ENCODE results near the gene LSM14A.
"Not testable (repeated sequence)": the region's sequence is repeated elsewhere in the genome, so short reads cannot be mapped to it uniquely, and the experiment has no call there.

Gene LSM14A

DNA sequence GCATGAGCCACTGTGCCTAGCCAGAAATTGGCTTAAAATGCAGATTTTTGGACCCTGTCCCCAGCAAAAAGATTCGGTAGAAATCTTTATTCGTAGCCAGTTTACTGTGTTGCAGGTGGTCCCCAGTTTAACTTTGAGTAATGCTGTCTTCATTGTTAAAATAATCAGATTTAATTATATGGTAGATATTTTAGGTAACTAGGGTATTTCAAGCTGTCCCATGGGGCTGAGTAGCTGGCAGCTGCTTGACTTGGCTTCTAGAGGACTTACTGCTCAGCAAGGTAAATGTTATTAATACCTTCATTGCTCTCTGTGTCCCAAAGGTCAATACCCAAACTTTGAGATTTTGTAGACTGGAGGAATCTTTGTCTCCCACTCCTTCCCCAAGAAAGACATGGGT lies 21.1 kb downstream of the LSM14A start:
- FAIRE-seq = no peak

DNA sequence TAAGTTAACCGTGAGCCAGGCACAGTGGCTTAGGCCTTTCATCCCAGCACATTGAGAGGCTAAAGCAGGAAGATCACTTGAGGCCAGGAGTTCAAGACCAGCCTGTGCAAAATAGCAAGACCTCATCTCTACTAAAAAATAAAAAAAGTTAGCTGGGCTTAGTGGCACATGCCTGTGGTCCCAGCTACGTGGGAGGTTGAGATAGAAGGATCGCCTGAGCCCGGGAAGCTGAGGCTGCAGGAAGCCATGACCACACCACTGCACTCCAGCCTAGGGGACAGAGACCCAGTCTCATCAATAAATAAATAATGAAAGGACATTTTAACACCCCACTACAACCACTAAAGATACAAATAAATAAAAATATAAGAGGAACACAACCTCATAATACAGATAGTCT lies 21.6 kb downstream of the LSM14A start:
- FAIRE-seq = no peak

DNA sequence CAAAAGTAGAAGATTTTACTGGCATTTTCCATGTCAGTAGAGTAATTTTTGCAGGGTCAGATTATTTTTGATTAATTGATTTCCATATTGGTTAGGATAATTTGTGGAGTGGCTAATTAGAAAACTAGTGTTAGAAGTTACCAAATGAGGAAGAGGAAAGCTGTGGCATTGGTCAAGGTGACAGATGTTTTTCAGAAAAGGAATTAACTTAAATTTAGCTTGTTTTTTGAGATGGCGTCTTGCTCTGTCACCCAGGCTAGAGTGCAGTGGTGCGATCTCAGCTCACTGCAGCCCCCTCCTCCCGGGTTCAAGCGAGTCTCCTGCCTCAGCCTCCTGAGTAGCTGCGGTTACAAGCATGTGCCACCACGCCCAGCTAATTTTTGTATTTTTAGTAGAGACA lies 28.8 kb downstream of the LSM14A start:
- FAIRE-seq = no peak

DNA sequence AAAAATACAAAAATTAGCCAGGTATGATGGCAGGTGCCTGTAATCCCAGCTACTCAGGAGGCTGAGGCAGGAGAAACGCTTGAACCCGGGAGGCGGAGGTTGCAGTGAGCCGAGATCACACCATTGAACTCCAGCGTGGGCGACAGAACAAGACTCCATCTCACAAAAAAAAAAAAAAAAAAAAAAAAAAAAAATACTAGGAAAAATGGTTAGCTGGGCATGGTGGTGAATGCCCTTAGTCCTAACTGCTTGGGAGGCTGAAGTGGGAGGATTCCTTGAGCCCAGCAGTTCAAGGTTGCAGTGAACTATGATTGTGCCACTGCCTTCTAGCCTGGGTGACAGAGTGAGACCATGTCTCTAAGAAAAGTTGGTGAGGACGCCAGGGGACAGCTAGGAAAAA lies 33.0 kb downstream of the LSM14A start:
- FAIRE-seq = not testable (repeated sequence)

DNA sequence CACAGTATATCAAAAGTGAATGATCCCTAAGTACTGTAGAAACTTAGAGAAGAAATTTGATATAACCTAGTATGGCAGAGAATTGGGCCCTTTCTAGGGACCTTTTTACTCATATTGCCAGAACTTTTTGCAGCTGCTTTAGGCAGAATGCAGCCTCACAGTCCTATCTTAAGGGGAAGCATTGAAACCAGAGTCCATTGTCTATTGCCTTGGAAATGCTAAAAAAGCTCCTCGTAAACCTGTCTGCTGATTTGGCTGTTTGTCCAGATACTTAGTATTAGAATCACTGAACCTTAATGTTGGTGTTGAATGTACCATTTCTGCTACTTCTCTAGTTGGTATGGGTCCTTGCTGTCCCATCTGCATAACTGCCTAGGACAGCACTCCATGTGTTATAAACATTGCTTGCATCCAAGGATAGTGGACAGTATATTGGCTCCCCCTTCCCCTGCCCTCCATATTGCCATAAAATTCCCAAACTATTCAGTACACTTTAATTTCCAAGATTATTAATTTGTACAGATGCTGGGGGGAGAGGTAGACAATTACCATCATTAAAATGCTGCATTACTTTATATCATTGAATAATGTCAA lies 36.1 kb downstream of the LSM14A start:
- no peak for FAIRE-seq

DNA sequence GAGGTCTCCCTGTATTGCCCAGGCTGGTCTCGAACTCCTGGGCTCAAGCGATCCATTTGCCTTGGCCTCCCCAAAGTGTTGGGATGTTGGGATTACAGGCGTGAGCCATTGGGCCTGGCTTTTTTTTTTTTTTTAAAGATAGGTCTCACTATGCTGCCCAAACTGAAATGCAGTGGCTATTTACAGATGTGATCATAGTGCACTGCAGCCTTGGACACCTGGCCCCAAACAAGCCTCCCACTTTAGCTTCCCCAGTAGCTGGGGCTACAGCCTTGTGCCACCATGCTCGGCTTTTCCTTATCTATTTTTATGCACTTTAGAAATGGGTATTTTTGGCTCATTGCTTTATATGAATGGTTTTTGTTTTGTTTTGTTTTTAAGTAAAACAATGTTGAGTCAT lies 37.4 kb downstream of the LSM14A start:
- no peak for FAIRE-seq

DNA sequence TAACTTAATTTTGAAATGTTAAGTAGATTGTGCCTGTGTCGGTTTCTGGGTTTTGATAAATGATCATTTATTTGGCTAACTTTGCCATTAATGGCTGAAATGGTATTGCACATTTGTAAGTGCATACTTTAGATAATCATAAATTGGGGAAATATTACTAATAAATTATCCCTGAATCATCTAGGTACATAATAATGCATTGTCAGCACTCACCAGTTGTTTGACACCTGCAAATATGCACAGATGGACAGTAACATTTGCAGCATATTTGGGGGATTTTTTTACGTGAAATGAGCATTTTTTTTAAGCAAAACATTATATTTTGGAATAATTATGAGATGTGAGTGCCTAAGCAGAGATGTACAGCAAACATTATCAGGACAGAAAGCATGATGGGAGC lies 41.0 kb downstream of the LSM14A start:
- FAIRE-seq = no peak

DNA sequence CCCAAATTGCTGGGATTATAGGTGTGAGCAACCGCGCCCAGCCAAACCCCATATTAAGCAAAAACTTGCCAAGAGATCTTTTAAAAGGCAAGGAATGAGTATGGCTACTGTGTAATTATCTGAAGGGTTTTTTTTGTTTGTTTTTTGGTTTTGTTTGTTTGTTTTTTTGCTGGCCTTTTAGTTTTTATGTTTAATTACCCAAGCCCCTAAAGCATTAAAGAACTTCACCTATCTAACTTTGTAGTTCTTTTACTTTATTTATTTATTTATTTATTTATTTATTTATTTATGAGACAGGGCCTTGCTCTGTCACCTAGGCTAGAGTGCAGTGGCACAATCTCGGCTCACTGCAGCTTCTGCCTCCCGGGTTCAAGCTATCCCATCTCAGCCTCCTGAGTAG lies 41.7 kb downstream of the LSM14A start:
- no peak for FAIRE-seq

DNA sequence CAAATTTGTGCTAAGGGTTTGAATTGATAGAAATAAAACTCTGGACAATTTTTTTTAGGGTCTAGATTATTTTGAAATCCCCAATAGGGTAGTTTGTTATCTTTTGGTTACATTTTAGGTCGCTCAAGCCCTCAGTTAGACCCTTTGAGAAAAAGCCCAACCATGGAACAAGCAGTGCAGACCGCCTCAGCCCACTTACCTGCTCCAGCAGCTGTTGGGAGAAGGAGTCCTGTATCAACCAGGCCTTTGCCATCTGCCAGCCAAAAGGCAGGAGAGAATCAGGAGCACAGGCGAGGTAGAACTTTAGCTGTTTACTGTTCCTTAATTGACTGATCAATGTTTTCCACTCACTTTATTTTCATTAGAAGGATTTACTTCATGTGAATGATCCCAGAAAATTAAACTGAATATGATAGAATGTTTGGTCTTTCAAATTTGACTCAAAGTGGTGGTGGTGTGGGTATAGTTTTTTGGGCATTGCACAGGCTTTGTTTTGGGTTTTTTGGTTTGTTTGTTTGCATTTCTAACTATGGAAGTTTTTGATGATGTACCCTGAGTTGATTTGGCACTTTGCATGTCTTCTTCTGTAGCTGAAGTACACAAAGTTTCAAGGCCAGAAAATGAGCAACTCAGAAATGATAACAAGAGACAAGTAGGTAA lies 42.8 kb downstream of the LSM14A start:
- no peak for FAIRE-seq

DNA sequence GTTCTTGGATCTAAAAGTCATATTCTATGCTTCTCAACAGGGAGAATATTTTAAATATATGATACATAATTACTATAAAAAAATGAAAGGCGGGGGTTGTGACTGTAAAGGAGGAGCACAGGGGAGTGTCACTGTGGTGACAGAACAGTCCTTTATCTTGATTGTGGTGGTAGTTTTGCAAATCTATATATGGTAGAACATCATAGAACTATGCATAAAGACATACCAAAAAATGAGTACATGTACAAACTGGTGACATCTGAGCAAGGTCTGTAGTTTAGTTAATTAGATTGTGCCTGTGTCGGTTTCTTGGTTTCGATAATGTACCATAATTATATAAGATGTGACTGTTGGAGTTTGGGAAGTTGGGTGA lies 43.3 kb downstream of the LSM14A start:
- no peak for FAIRE-seq

DNA sequence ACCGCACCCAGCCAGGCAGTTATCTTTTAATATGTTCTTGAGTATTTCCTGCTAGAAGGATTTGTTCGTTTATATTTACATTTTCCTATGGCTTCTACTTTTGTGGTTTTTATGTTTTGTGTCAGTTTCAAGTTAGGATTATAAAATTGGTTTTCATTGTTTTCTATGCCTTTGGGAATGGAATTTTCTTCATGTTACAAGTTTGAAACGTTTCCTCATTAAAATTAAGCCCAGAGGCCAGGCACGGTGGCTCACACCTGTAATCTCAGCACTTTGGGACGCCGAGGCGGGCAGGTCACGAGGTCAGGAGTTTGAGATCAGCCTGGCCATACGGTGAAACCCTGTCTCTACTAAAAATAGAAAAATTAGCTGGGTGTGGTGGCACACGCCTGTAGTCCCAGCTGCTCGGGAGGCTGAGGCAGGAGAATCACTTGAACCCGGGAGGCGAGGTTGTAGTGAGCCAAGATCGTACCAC lies 44.5 kb downstream of the LSM14A start:
- not testable (repeated sequence) for FAIRE-seq

DNA sequence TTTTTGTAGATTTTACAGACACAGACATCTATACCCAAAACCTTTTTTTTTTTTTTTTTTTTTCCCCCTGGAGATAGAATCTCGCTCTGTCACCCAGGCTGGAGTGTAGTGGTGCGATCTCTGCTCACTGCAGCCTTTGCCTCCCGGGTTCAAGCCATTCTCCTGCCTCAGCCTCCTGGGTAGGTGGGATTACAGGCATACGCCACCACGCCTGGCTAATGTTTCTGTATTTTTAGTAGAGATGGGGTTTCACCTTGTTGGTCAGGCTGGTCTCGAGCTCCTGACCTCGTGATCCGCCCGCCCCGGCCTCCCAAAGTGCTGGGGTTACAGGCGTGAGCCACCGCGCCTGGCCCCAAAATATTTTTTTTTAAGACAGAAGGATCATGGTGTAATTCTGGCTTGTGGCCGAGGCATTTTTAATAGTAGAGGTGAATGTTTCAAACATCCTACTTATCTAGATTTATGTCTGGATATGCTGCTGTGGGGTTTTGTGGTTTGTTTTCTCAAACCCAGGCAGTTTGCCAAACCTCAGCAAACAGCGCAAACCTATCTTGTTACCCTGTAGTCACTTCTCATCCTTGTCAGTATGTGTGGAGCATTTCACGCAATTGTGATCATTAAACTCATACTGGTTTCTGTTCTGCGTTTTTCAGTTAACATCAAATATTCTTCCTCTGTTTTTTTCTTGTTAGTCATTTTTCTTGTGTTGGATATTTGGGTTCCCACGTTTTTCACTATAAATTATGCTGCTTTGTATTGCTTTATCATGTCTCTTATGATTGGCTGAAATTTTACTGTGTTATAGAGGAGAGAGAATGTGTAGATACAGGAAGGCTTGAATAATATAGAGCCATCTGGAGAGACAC lies 45.9 kb downstream of the LSM14A start:
- peak; percentile 91 for FAIRE-seq

DNA sequence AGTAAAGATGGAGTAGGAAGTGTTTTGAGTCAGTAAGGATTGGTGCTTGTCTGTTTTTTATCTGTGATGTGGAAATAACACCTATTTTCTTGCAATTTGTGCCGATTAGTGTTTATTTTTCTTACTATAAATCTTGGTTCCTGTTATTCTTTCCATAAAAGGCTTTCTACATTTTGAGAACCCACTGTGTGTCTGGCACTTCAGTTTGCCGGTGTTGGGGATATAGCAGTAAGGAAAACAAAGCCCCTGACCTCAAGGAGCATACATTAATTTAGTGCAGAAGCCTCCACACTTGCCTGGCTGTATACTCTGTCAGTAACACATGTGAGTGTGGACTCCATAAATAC lies 46.5 kb downstream of the LSM14A start:
- FAIRE-seq = peak; percentile 76

DNA sequence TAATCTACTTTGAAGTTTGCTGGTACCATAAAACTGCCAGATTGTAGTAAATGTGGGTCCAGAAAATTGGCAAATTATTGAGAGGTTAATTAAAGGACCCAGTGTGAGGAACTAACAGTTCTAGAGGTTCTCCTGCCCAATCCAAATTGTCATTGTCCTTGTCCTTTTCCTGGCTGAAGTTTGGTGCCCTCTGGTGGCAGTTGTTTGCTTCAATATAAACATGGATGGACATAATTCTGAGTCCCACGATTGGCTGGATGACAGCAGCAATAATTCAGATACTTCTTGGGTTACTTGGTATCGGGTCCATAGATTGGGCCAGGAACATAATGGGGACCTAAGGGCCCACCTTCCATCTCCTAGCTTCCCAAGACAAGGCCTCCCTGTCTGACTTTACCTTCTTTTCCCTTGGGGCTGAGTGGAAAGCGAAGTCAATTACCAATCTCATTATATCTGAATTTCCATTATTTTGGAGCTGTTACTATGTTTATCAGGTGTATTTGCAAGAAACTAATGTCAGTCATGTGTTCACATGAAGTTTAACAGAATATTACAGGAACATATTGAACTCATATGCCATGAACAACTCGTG lies 48.3 kb downstream of the LSM14A start:
- no peak for FAIRE-seq

DNA sequence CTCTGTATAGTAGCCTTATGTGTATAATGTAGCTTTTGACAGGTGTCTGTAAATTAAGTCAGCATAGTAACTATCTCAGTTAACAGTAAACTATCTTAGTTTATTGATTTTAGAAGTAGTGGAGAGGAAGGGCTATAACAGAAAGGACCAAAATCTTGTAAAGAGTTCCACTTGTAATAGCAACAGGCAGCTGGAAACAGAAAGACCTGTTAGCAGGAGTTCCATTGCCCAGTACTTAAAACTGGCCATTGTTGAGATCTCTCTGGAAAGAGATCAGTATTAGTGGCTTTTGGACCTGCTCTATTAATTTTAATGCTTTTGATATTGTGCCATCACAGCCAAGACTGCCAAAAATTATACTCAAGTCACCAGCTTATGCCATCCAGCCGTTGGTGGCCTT lies 50.1 kb downstream of the LSM14A start:
- no peak for FAIRE-seq

DNA sequence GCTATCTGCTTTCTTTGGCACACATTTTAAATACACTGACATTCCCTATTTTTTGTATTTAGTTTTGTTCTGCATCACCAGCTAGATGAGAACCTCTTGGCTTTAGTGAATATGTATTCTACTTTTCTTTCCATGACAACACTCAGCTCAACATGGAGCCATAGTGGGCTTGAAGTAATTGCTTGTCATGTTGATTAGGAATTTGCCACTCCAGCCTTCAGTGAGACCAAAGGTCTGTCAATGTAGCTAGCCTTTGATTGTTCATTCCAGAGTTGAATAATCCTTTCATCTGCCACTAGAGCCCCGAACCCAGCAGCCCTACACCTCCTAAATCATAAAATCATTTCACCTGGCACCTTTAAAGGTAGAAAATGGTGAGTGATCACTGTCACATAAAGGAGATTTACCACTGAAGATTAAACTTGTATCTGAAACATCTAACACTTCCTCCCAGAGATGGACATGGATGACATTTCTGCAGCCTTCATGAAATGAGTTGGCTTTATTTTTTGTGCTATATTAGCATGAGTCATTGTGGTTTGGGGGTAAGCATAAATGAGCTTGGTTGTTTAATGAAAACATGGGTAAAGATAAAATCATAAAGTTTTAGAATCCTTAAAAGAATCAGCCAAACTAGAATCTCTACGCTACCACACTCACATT lies 52.8 kb downstream of the LSM14A start:
- no peak for FAIRE-seq

DNA sequence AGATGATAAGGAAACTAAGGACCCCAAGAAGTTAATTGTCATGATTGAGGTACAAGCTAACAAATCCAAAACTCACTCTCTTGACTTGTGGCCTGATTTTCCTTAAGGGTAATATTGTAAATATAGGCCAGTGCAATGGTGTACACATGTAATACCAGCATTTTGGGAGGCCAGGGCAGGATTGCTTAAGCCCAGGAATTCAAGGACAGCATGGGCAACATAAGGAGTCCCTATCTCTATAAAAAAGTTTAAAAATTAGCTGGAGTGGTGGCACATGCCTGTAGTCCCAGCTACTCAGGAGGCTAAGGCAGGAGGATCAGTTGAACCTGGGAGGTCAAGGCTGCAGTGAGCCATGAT lies 53.3 kb downstream of the LSM14A start:
- no peak for FAIRE-seq

DNA sequence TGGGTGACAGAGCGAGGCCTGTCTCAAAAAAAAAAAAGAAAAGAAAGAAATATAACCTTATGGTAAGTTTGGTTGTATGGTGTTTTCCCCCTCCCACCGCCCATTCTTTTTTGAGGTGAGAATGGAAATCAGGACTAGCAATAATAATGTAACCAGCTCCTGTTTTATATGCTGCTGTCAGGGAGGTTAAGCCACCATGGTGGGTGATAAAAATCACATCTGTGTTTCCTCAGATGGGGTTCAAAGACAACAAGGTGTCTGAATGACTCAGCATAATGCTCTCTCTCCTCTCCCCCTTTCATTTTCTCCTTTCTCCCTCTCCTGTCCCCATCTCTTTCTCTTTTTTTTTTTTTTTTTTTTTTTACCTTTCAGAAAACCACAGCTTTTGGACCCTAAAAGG lies 53.7 kb downstream of the LSM14A start:
- no peak for FAIRE-seq

DNA sequence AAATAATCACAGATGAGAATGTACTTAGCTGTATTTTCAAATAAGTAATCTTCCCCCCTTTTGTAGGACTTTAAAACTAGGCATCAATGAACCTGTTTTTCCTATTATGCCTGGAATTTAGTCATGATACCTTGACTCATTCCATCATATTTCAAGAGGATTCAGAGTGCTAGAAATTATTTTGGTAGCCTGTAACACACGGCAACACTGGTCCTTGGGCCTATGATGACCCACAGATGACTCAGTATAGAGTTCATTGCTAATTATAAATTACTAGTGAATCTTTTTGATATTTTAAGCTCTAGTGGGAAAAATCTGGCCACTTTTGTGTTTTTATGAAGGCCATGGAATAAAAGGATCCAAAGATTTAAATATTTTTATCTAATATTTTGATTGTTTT lies 56.0 kb downstream of the LSM14A start:
- no peak for FAIRE-seq

DNA sequence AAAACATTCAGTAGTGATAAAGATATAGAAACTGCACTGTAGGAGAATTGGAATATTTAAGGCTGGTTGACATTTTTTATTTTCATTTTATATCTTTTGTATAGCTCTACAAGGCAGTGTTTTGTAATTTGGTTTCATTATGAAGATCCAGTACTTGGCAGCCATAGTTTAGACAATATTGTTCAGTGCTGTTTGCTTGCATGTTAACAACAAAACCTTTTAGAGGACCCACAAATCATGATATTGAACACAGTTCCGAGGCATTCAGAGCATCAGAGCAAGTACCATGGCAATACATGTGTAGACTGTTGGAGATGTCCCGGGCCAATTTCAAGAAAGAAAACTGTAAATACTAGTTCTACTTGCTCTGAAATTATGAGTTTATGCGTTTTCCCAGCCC lies 56.5 kb downstream of the LSM14A start:
- FAIRE-seq = no peak

DNA sequence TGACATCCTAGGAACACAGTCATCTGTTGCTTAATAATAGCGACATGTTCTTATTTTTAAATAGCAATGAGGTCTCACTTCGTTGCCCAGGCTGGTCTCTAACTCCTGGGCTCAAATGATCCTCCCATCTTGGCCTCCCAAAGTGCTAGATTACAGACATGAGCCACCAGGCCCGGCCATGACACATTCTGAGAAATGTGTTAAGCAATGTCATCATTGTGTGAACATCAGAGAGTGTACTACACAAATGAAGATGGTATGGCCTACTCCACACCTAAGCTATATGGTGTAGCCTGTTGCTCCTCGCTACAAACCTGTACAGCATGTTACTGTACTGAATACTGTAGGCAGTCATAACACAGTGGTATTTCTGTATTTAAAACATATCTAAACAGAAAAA lies 57.4 kb downstream of the LSM14A start:
- no peak for FAIRE-seq

DNA sequence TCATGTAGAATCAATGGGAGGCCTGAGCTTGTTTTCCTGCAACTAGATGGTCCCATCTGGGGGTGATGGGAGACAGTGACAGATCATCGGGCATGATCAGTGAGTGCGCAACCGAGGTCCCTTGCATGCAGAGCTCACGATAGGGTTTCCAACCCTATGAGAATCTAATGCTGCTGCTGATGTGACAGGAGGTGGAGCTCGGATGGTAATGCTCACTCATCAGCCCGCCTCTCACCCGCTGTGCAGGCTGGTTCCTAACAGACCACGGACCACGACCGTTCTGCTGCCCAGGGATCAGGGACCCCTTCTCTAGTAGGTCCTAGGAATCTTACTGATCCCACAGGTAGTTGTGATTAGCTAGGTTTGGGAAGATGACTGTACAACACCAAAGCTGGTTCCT lies 58.5 kb downstream of the LSM14A start:
- no peak for FAIRE-seq

DNA sequence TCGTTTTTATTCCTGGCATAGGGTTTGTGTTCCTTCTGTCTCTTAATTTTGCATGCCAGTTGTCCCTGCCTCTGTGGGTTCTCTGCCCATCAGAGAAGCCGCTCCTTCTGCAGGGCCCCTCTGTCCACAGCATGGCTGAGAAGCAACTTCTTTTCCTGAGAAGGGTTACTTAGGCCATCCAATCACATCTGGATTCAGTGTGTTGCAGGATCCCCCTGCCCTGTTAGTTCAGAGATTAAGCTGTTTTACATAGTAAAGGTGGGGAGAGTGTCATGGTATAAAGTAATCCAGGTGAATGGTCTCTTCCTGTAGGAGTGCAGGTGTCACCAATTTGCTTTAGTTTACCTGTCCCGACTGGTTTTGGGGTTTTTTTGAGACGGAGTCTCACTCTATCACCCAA lies 59.1 kb downstream of the LSM14A start:
- no peak for FAIRE-seq
